GM18873 (cell line): ENCODE results near the gene MRTO4.
"Not testable (repeated sequence)": the region's sequence is repeated elsewhere in the genome, so short reads cannot be mapped to it uniquely, and the experiment has no call there.

ENCODE experiments used
- ATAC-seq: cut with Tn5 transposase; IDR thresholded peaks from one replicate; pipeline ENCODE4 v1.9.1; 2021; ENCODE audit warnings: mild to moderate bottlenecking, moderate library complexity, moderate number of reproducible peaks; ENCODE audit not compliant: unreplicated experiment, low FRiP score

MRTO4 gene

DNA sequence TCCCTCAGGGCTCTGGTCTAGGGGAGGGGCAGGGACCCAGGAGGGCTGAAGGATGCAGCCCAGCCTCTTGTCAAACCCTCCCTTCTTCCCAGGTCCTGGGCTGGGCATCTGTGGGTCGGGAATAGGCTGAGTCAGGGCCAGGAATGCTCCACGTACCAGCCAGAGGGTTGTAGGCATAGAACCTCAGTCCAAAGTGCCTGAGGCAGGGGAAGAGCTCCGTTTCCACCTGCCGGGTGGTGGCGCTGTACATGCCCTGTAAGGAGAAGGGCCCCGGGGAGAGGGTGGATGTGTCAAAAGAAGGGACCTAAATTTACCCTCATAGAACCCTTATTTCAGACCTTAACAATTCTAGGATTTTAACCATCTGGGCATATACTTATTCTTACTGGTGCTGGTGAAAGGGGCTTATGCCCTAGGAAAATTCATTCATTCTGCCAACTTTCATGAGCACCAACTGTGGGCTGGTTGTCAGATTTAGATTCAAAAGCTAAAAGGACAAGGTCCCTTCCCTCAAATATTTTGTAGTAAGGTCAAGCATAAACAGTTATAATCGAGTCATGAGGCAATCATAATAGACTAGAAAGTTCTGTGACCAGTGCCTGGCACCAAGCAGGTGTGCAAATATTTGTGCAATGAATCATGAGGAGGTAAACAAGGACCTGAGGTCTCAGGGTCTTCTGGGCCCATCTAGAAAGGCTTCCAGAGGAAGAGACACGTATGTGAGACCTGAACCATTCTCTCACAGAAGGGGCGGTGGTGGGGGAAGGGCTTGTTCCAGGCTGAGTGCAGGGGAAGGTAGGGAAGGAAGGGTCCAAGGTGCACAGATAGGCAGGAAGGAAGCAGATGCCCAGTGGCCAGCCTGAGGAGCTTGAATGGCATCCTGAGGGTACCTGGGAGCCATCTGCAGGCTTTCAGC is 18.1 kb downstream of the MRTO4 start:
- not testable (repeated sequence) for ATAC-seq

DNA sequence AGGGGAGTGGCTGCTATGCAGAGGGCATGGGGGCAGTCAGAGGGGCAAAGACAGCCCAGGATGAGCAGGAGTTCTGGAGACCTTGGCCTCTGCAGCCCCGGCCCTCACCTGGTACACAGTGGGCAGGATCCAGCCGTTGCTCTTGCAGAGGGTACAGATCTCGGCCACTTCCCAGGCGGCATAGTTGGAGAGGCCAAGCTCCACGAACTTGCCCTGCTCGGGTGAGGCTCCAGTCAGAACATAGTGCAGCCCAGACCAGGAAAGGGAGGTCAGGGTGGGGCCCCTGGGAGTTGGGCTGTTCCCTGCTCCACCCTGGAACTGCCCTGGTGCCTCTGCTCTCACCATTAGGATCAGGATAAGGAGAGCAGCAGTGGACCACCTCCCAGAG is 18.7 kb downstream of the MRTO4 start:
- ATAC-seq, result not testable (repeated sequence)

DNA sequence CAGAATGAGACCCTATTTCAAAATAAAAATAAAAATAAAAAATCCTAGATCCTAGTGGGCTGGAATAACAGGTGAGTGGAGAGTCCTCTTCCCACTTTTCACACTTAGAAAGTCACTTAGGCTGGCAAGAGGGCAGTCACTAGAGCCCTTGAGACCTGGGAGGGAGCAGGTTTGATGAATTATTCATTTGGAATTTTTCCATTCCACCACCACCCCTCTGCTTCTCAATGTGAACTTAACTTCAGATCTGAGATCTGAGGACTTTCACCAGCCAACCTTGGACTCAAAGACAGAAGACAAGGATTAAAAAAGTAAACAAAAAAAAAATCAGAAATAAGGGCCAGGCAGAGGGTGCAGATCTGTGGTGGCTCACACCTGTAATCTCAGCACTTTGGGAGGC is 20.5 kb downstream of the MRTO4 start:
- ATAC-seq, result no peak

DNA sequence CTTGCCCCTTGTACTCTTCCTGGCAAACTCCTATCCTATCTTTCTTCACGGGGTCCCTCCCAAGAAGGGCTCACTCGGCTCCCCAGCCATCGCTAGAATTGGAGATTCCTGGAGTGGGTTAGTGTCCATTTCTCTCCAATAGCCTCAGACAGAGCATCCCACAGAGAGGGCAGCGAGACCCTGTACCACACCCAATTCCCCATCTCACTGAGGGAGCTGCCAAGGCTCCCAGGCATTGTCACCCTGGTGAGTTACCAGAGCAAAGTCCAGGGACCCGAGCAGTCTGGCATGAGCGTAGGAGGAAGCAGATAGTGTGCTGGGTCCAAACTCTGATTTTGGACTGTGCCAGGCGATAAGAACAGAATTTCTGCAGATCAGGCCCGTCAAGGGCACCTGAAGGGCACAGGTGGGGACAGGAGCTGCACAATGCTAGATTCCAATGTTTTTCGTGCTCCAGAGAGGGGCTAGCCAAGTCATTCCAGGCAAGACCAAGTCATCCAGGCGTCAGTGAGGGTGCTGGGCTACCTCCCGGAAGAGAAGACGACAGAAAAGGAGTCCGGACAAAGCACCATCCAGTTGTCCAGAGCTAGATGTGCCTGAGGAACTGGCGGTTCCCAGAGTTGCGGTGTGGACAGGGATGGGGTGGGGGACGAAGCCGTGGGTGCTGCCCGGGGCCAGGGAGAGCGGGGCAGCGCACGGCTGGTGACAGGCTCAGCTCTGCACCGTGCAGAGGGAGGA is 21.7 kb downstream of the MRTO4 start:
- no peak for ATAC-seq

DNA sequence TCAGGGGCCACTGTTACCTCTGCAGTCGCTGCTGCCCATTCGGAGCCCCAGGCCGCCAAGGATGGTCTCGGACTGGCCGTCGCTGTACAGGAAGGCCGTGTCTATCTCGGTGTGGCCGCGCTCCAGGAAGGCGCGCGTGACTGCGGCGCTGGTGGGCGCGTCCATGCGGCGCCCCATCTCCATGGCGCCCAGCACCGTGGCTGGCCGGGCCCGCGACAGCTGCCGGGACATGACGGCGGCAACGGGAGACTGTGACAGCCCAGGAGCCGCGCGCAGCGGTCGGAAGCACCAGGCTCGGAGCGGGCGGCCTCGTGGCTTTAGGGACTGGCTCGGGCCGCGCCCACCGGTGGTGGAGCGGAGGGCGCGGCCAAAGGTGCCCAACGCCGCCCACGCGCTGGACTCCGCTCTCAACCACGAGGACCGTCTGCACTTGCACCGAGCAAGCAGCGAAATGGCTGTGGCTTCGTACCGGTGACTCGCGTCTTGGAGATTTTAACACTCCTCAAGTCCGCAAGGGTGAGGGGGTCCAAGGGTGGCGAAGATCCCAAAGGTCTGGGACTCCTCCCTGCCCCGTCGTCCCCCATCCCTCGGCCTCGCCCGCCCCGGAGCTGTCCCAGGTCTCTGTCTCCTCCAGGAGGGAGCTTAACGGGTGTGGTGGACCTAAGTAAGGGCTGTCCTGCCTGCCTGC is 22.4 kb downstream of the MRTO4 start:
- ATAC-seq, result not testable (repeated sequence)

DNA sequence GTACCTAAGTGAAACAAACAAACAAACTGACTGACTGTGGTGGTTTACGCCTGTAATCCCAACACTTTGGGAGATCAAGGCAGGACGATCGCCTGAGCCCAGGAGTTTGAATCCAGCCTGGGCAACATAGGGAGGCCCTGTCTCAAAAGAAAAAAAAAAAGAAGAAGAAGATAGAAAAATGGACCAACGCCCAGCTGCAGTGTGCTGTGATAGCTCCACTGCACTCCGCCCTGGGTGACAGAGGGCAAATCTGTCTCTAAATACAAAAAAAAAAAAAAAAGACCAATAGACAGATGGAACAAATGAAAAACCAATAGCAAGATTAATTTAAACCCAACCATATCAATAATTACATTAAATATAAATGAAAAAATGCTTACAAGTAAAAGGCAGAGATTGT is 23.0 kb downstream of the MRTO4 start:
- ATAC-seq, result no peak

DNA sequence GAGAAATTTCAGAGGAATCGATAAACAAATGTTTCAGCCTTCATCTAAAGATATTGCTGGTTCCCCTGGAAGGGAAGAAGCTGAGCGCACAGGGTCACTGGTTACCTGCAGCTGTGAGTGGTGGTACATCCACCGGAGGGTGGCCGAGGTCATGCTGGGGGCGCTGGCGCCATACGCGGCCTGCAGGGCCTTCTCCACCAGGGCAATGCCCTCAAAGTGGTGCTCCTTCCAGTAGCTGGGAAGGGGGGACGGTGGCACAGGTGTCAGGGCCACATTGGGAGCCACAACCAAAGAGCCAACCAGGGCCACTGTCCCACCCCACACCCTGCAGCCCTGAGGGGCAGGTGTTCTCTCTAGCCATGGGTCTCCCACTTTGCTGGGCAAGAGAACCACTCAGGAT is 32.3 kb downstream of the MRTO4 start:
- ATAC-seq, result no peak

DNA sequence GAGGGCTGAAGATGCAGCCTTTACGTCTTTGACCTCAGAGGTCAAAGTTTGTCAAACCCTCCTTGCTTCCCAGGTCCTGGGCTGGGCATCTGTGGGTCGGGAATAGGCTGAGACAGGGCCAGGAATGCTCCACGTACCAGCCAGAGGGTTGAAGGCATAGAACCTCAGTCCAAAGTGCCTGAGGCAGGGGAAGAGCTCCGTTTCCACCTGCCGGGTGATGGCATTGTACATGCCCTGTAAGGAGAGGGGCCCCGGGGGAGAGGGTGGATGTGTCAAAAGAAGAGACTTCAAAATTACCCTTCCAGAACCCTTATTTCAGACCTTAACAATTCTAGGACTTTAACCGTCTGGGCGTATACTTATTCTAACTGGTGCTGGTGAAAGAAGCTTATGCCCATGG is 33.3 kb downstream of the MRTO4 start:
- no peak for ATAC-seq

DNA sequence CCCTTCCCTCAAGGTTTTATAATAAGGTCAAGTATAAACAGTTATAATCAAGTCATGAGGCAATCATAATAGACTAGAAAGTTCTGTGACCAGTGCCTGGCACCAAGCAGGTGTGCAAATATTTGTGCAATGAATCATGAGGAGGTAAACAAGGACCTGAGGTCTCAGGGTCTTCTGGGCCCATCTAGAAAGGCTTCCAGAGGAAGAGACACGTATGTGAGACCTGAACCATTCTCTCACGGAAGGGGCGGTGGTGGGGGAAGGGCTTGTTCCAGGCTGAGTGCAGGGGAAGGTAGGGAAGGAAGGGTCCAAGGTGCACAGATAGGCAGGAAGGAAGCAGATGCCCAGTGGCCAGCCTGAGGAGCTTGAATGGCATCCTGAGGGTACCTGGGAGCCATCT is 33.8 kb downstream of the MRTO4 start:
- not testable (repeated sequence) for ATAC-seq

DNA sequence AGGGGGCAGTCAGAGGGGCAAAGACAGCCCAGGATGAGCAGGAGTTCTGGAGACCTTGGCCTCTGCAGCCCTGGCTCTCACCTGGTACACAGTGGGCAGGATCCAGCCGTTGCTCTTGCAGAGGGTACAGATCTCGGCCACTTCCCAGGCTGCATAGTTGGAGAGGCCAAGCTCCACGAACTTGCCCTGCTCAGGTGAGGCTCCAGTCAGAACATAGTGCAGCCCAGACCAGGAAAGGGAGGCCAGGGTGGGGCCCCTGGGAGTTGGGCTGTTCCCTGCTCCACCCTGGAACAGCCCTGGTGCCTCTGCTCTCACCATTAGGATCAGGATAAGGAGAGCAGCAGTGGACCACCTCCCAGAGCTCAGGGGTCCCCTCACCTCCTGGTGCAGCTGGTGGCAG is 34.2 kb downstream of the MRTO4 start:
- not testable (repeated sequence) for ATAC-seq

DNA sequence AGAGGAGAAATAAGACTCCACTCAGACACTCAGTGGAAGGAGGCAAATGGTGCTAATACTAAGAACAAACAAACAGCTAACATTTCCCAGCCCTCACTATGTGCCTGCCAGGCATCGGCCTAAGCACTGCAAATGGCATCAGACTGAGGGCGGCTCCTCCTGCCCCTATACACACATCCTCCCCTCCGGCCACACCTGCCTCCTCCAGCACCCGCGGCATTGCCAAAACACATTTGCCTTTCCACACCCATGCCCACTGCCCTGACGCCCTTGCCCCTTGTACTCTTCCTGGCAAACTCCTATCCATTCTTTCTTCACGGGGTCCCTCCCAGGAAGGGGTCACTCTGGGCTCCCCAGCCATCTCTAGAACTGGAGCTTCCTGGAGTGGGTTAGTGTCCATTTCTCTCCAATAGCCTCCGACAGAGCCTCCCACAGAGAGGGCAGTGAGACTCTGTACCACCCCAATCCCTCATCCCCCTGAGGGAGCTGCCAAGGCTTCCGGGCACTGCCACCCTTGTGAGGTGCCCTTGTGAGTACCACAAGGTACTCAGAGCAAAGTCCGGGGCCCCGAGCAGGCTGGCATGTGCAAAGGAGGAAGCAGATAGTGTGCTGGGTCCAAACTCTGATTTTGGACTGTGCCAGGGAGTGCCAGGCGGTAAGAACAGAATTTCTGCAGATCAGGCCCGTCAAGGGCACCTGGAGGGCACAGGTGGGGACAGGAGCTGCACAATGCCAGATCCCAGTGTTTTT is 36.0 kb downstream of the MRTO4 start:
- ATAC-seq, result no peak

DNA sequence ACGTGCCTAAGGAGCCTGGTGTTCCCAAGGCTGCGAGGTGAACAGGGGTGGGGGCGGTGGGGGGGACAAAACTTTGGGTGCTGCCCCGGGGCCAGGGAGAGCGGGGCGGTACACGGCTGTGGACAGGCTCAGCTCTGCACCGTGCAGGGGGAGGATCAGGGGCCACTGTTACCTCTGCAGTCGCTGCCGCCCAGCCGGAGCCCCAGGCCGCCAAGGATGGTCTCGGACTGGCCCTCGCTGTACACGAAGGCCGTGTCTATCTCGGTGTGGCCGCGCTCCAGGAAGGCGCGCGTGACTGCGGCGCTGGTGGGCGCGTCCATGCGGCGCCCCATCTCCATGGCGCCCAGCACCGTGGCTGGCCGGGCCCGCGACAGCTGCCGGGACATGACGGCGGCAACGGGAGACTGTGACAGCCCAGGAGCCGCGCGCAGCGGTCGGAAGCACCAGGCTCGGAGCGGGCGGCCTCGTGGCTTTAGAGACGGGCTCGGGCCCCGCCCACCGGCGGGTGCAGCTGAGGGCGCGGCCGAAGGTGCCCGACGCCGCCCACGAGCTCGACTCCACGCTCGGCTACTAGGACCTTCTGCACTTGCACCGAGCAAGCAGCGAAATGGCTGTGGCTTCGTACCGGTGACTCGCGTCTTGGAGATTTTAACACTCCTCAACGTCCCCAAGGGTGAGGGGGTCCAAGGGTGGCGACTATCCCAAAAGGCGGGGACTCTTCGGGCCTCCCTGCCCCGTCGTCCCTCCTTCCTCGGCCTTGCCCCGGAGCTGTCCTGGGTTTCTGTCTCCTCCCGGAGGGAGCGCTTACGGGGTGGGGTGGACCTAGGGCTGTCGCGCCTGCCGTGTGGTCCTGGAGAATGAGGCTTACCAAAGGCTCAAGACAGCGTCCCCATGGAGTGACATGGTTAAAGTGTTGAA is 37.0 kb downstream of the MRTO4 start, which contains the start of gene AKR7A3:
AKR7A3 (minus strand) TSS at position 447 of the 918 bp plus-strand sequence; CDS start at position 386, 61 bp downstream.
- ATAC-seq, result not testable (repeated sequence)

DNA sequence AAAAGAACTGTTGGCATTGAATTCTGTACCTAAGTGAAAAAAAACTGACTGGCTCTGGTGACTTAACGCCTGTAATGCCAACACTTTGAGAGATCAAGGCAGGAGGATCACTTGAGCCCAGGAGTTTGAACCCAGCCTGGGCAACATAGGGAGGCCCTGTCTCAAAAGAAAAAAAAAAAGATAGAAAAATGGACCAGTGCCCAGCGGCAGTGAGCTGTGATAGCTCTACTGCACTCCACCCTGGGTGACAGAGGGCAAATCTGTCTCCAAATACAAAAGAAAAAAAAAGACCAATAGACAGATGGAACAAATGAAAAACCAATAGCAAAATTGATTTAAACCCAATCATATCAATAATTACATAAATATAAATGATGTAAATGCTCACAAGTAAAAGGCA is 37.6 kb downstream of the MRTO4 start:
- no peak for ATAC-seq

DNA sequence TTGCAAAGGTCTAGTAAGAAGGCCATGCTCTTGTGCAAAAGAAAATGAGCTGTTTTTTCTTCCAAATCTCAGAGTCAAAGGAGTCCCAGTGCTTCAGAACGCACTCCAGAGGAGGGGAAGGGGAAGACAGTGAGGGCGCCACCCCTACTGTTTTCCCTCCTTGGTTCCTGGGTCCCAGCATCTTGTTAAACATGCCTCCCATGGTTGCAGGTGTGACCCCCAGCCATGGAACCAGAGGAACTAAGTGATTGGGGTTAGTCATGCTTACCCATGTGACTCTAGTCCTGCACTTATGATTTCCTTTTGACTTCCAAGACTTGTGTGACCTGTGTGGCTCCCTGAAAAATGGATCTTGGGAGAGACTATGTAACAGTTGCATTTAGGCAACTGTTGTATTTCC is 43.0 kb downstream of the MRTO4 start:
- ATAC-seq, result no peak

DNA sequence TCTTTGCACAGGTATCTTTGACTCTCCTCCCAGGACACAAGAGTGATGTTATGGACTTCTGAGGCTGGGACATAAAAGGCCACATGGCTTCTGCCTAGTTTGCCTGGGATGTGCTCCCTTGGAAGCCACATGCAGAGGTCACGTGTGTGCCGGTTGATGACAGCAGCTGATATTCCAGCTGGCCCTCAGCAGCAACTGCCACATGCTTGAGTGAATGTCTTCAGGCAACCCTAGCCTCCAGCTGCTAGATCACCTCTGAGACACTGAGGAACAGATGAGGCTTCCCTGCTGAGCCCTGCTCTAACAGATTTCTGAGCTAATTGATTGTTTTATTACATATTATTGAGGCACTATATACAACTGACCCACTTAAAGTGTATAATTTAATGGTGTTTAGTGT is 48.6 kb downstream of the MRTO4 start:
- ATAC-seq, result no peak

DNA sequence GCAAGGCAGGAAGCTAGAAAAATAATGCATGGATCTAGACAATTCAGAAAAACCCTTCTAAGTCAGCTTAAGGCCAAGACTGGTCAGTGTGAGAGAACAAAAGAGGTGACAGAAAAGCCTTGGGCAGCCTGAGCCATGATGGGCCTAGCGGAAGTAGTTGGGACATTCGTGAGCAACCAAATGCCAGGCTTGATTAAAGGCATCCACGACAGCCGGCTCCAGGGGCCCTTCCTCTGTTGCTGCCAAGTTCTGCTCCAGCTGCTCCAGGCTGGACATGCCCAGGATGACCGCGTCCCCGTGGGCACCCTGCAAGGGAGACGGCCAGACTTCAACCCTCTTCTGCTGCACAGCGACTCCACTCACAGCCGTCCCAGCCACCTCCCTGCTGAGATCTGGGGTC is 52.5 kb downstream of the MRTO4 start:
- not testable (repeated sequence) for ATAC-seq

DNA sequence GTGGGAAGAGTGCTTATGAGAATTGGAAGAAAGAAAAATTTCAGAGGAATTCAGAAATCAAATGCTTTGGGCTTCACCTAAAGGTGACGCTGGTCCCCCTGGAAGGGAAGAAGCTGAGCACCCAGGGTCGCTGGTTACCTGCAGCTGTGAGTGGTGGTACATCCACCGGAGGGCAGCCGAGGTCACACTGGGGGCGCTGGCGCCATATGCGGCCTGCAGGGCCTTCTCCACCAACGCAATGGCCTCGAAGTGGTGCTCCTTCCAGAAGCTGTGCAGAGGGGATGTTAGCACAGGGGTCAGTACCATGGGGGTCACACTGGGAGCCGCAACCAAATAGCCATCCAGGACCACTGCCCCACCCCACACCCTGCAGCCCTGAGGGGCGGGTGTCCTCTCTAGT is 54.3 kb downstream of the MRTO4 start:
- ATAC-seq, result no peak

DNA sequence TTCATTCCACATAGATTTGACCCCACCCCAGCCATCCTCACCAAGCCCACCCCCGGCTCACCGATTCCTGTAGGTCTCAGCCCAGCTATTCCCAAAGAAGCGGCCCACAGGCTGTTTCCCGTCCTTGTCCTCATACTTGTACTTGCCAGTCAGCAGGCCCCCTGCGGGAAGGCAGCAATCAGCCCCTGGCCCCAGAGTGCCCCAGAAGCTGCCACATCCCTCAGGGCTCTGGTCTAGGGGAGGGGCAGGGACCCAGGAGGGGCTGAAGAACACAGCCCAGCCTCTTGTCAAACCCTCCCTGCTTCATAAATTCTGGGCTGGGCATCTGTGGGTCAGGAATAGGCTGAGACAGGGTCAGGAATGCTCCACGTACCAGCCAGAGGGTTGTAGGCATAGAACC is 55.3 kb downstream of the MRTO4 start:
- no peak for ATAC-seq

DNA sequence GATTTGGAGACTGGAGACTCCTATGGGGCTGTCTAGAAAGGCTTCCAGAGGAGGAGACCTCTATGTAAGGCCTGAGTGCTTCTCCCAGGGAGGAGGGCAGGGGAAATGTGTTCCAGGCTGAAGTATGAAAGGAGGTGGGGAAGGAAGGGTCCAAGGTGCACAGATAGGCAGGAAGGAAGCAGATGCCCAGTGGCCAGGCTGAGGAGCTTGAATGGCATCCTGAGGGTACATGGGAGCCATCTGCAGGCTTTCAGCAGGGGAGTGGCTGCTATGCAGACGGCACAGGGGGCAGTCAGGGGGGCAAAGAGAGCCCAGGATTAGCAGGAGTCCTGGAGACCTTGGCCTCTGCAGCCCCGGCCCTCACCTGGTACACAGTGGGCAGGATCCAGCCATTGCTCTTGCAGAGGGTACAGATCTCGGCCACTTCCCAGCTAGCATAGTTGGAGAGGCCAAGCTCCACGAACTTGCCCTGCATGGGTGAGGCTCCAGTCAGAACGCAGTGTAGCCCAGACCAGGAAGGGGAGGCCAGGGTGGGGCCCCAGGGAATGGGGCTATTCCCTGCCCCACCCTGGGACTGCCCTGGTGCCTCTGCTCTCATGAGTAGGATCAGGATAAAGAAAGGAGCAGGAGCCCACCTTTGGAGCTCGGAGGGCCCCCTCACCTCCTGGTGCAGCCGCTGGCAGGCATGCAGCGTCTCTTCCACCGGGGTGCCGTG is 56.3 kb downstream of the MRTO4 start:
- no peak for ATAC-seq
